Ishikawa (cell line): Measurements from ENCODE around the gene ZNF532.

Experiments
- CEBPB ChIP-seq: IDR thresholded peaks from 2 replicates; pipeline ENCODE4 v1.6.1; 2012
- CREB1 ChIP-seq: IDR thresholded peaks from 2 replicates; pipeline ENCODE4 v1.6.1; 2012; ENCODE audit warnings: low read depth
- EGR1 ChIP-seq: IDR thresholded peaks from 2 replicates; pipeline ENCODE4 v1.6.1; 2012
- EP300 ChIP-seq: IDR thresholded peaks from 2 replicates; pipeline ENCODE4 v1.6.1; 2012; ENCODE audit warnings: borderline replicate concordance
- FOXM1 ChIP-seq: IDR thresholded peaks from 2 replicates; pipeline ENCODE4 v1.6.1; 2012; ENCODE audit warnings: low read depth, borderline replicate concordance
- NFIC ChIP-seq: IDR thresholded peaks from 2 replicates; pipeline ENCODE4 v1.6.1; 2012
- RAD21 ChIP-seq: IDR thresholded peaks from 2 replicates; pipeline ENCODE4 v1.6.1; 2012; ENCODE audit warnings: low read depth
- TAF1 ChIP-seq: IDR thresholded peaks from 2 replicates; pipeline ENCODE4 v1.6.1; 2012; ENCODE audit warnings: low read depth, mild to moderate bottlenecking
- TCF12 ChIP-seq: IDR thresholded peaks from 2 replicates; pipeline ENCODE4 v1.6.1; 2012; ENCODE audit warnings: low read depth
- TEAD4 ChIP-seq: IDR thresholded peaks from 2 replicates; pipeline ENCODE4 v1.6.1; 2012
- USF1 ChIP-seq: IDR thresholded peaks from 2 replicates; pipeline ENCODE4 v1.6.1; 2012
- YY1 ChIP-seq: IDR thresholded peaks from 2 replicates; pipeline ENCODE4 v1.6.1; 2012; ENCODE audit warnings: low read depth
- ZBTB7A ChIP-seq: IDR thresholded peaks from 2 replicates; pipeline ENCODE4 v1.6.1; 2012; ENCODE audit warnings: low read depth
- TF ChIP-seq, protein P1 (sequence below): IDR thresholded peaks from 2 replicates; pipeline ENCODE4 v1.6.1; 2012
- TF ChIP-seq, protein P2 (sequence below): IDR thresholded peaks from 2 replicates; pipeline ENCODE4 v1.6.1; 2012; ENCODE audit warnings: low read depth, mild to moderate bottlenecking

Gene ZNF532

GRCh38 chr18:58866773-58867150, 2.1 kb downstream of the ZNF532 start:
- TF ChIP-seq EP300, result no peak
- TF ChIP-seq, protein P1, sequence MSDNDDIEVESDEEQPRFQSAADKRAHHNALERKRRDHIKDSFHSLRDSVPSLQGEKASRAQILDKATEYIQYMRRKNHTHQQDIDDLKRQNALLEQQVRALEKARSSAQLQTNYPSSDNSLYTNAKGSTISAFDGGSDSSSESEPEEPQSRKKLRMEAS, result no peak
- no peak for TF ChIP-seq TEAD4
- TF ChIP-seq, protein P2, sequence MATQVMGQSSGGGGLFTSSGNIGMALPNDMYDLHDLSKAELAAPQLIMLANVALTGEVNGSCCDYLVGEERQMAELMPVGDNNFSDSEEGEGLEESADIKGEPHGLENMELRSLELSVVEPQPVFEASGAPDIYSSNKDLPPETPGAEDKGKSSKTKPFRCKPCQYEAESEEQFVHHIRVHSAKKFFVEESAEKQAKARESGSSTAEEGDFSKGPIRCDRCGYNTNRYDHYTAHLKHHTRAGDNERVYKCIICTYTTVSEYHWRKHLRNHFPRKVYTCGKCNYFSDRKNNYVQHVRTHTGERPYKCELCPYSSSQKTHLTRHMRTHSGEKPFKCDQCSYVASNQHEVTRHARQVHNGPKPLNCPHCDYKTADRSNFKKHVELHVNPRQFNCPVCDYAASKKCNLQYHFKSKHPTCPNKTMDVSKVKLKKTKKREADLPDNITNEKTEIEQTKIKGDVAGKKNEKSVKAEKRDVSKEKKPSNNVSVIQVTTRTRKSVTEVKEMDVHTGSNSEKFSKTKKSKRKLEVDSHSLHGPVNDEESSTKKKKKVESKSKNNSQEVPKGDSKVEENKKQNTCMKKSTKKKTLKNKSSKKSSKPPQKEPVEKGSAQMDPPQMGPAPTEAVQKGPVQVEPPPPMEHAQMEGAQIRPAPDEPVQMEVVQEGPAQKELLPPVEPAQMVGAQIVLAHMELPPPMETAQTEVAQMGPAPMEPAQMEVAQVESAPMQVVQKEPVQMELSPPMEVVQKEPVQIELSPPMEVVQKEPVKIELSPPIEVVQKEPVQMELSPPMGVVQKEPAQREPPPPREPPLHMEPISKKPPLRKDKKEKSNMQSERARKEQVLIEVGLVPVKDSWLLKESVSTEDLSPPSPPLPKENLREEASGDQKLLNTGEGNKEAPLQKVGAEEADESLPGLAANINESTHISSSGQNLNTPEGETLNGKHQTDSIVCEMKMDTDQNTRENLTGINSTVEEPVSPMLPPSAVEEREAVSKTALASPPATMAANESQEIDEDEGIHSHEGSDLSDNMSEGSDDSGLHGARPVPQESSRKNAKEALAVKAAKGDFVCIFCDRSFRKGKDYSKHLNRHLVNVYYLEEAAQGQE, result no peak
- TF ChIP-seq CREB1, result no peak
- TF ChIP-seq USF1, result no peak
- no peak for TF ChIP-seq YY1
- no peak for TF ChIP-seq TAF1

- TF ChIP-seq EGR1 (no peak), CEBPB (no peak), TEAD4 (peak; percentile 59), TCF12 (peak; percentile 59; the same call in 1 of the 2 replicates), RAD21 (no peak), EP300 (peak; percentile 27; the same call in 1 of the 2 replicates), TAF1 (no peak)
- TF ChIP-seq, protein P1, result peak; percentile 41; the same call in 1 of the 2 replicates
- TF ChIP-seq, protein P2, result no peak
Observed at GRCh38 chr18:58867281-58867961, 2.7 kb downstream of the ZNF532 start.

DNA sequence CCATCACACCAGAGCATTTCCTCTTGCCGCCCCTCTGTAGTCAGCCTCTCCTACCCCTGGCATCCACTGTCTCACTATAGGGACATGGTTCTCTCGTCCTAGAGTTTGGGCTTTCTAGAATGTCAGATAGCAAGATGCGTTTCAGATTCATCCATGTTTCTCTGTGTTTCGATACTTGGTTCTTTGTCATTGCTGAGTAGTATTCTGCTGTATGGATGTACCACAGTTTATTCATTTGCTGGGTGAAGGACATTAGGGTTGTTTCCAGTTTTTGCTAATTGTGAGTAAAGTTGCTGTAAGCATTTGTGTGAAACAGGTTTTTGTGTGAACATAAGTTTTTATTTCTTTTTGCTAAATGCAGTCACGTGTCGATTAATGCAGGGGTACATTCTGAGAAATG, 3.8 kb downstream of the ZNF532 start:
- TF ChIP-seq RAD21 (no peak), TAF1 (no peak), USF1 (no peak), ZBTB7A (no peak), EGR1 (no peak), YY1 (no peak), CREB1 (no peak), TCF12 (no peak), TEAD4 (no peak), EP300 (no peak), CEBPB (no peak), NFIC (no peak), FOXM1 (no peak)
- TF ChIP-seq, protein P1, result no peak
- TF ChIP-seq, protein P2, result no peak

GRCh38 chr18:58870130-58870529, 5.5 kb downstream of the ZNF532 start:
- no peak for TF ChIP-seq ZBTB7A
- no peak for TF ChIP-seq TAF1
- TF ChIP-seq, protein P2, result no peak
- no peak for TF ChIP-seq EP300
- no peak for TF ChIP-seq FOXM1
- TF ChIP-seq TCF12, result no peak
- no peak for TF ChIP-seq EGR1
- no peak for TF ChIP-seq RAD21
